ENCODE data around the gene PPP6R3. TPM values are rescaled to one million over a fixed set of nuclear protein-coding genes. Genes with fewer than 3 reads are reported as not detected.

Gene PPP6R3
- total RNA-seq, 1 experiment from 2014 or later = 163 TPM

- H3K27me3 ChIP-seq (ENCODE audit: control insufficient read depth, insufficient read depth, low read length) = no peaks in the 10 kb centered on the region
- POLR2A ChIA-PET = interaction anchor here (0.5 kb wide), 1 partner anchor 265 kb away, joined by 9 read pairs; no protein-coding TSS in a partner anchor
- H3K9me3 ChIP-seq (ENCODE audit: control insufficient read depth, insufficient read depth, low read depth, low read length) = no peaks in the 10 kb centered on the region
- no peaks in the 10 kb centered on the region for H3K36me3 ChIP-seq (ENCODE audit: control insufficient read depth, insufficient read depth, low read length)
- CTCF ChIA-PET = no interaction called here
- no peak overlapping the region for H3K27ac ChIP-seq (ENCODE audit: low read length)
- no peak for DNase-seq (ENCODE audit: low read depth, low spot score)
- BruUV-seq (replicated peaks) = no TSS peak
- H3K4me3 ChIP-seq (ENCODE audit: low read depth in 2 of 2, low read length in 2 of 2) = no peak overlapping the region
- TF ChIP-seq SIN3A (IDR thresholded peaks at IDR 0.05; ENCODE audit: borderline replicate concordance, insufficient read depth, low read depth, low read length) = no peak
- no peak for TF ChIP-seq CTCF (IDR thresholded peaks at IDR 0.05)
- TF ChIP-seq POLR2AphosphoS5 (IDR thresholded peaks at IDR 0.05; ENCODE audit: low read depth, low read length) = no peak
- TF ChIP-seq TCF7L2 (IDR thresholded peaks at IDR 0.05; ENCODE audit: low read depth, low read length) = no peak
- TF ChIP-seq REST (IDR thresholded peaks at IDR 0.05; ENCODE audit: insufficient read depth in 1 of 2, low read depth in 2 of 2, low read length in 1 of 2) = no peak
- peaks cover 12% of the 10 kb centered on the region for H3K4me1 ChIP-seq (ENCODE audit: control insufficient read depth, insufficient read depth, low read length)
- ATAC-seq = no peak
- intact Hi-C loops (cut with micrococcal nuclease; ENCODE audit: unreplicated experiment) = no loop called here
- in situ Hi-C loops (cut with HindIII; ENCODE audit: low pct_unique_long_range_greater_than_20kb, low sequenced_read_pairs) = no loop called here
Measured at GRCh38 chr11:68480193-68480592, 19.6 kb downstream of the PPP6R3 start.

GRCh38 chr11:68480852-68481510 is 20.4 kb downstream of the PPP6R3 start:
- H3K4me1 ChIP-seq (ENCODE audit: control insufficient read depth, insufficient read depth, low read length) = peaks cover 12% of the 10 kb centered on the region
- CTCF ChIA-PET = no interaction called here
- H3K9me3 ChIP-seq (ENCODE audit: control insufficient read depth, insufficient read depth, low read depth, low read length) = no peaks in the 10 kb centered on the region
- intact Hi-C loops (cut with micrococcal nuclease; ENCODE audit: unreplicated experiment) = no loop called here
- no peaks in the 10 kb centered on the region for H3K36me3 ChIP-seq (ENCODE audit: control insufficient read depth, insufficient read depth, low read length)
- POLR2A ChIA-PET = interaction anchor here (0.5 kb wide), 1 partner anchor 264 kb away, joined by 9 read pairs; no protein-coding TSS in a partner anchor
- H3K27me3 ChIP-seq (ENCODE audit: control insufficient read depth, insufficient read depth, low read length) = no peaks in the 10 kb centered on the region
- ATAC-seq (peak; percentile 40; the same call in 1 of the 2 replicates), DNase-seq (ENCODE audit: low read depth, low spot score) (no peak)
- no peak overlapping the region for H3K27ac ChIP-seq (ENCODE audit: low read length)
- in situ Hi-C loops (cut with HindIII; ENCODE audit: low pct_unique_long_range_greater_than_20kb, low sequenced_read_pairs) = no loop called here
- TF ChIP-seq CTCF (IDR thresholded peaks at IDR 0.05) (no peak), POLR2AphosphoS5 (IDR thresholded peaks at IDR 0.05; ENCODE audit: low read depth, low read length) (no peak), TCF7L2 (IDR thresholded peaks at IDR 0.05; ENCODE audit: low read depth, low read length) (no peak), REST (IDR thresholded peaks at IDR 0.05; ENCODE audit: insufficient read depth in 1 of 2, low read depth in 2 of 2, low read length in 1 of 2) (no peak), SIN3A (IDR thresholded peaks at IDR 0.05; ENCODE audit: borderline replicate concordance, insufficient read depth, low read depth, low read length) (no peak)
- no TSS peak for BruUV-seq (replicated peaks)
- no peak overlapping the region for H3K4me3 ChIP-seq (ENCODE audit: low read depth in 2 of 2, low read length in 2 of 2)

All from Panc1 (cell line).